Suprapubic skin (tissue), 4 donors: Measurements from ENCODE around the gene AADACL2.

Source experiments
- EP300 ChIP-seq: sonication (generic); formaldehyde crosslinking; IDR thresholded peaks from one replicate; pipeline ENCODE4 v1.6.1; 2017; ENCODE audit warnings: antibody characterized with exemption
- POLR2AphosphoS5 ChIP-seq, 3 donors: sonication (generic); formaldehyde crosslinking; IDR thresholded peaks; one replicate each; pipeline ENCODE4 v1.6.1; 2017; ENCODE audit warnings: antibody characterized with exemption in 3 of 3
- TF ChIP-seq, protein P1 (sequence below), 2 donors: fragments of 200-600 bp in 1 of 2; fragments of 450-650 bp in 1 of 2; sonication (generic) in 1 of 2; IDR thresholded peaks; one replicate each; pipeline ENCODE4 v1.5.1; 2016 to 2019; ENCODE audit warnings: antibody characterized with exemption in 2 of 2, mild to moderate bottlenecking in 1 of 2, moderate library complexity in 1 of 2

- TF ChIP-seq EP300 (no peak), POLR2AphosphoS5 (IDR thresholded peaks at IDR 0.05) (no peak)
- TF ChIP-seq, protein P1, sequence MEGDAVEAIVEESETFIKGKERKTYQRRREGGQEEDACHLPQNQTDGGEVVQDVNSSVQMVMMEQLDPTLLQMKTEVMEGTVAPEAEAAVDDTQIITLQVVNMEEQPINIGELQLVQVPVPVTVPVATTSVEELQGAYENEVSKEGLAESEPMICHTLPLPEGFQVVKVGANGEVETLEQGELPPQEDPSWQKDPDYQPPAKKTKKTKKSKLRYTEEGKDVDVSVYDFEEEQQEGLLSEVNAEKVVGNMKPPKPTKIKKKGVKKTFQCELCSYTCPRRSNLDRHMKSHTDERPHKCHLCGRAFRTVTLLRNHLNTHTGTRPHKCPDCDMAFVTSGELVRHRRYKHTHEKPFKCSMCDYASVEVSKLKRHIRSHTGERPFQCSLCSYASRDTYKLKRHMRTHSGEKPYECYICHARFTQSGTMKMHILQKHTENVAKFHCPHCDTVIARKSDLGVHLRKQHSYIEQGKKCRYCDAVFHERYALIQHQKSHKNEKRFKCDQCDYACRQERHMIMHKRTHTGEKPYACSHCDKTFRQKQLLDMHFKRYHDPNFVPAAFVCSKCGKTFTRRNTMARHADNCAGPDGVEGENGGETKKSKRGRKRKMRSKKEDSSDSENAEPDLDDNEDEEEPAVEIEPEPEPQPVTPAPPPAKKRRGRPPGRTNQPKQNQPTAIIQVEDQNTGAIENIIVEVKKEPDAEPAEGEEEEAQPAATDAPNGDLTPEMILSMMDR (IDR thresholded peaks at IDR 0.05) = no peak
Observed at GRCh38 chr3:151798466-151798865, 64.7 kb downstream of the AADACL2 start.
